ENCODE results near the gene TPSG1. TPM values are rescaled to one million over a fixed set of nuclear protein-coding genes. Genes with fewer than 3 reads are reported as not detected.

Gene TPSG1
- total RNA-seq, 8 experiments from 2014 or later = 0.11 to 1.1 (median 0.52) TPM; not detected in 5

DNA sequence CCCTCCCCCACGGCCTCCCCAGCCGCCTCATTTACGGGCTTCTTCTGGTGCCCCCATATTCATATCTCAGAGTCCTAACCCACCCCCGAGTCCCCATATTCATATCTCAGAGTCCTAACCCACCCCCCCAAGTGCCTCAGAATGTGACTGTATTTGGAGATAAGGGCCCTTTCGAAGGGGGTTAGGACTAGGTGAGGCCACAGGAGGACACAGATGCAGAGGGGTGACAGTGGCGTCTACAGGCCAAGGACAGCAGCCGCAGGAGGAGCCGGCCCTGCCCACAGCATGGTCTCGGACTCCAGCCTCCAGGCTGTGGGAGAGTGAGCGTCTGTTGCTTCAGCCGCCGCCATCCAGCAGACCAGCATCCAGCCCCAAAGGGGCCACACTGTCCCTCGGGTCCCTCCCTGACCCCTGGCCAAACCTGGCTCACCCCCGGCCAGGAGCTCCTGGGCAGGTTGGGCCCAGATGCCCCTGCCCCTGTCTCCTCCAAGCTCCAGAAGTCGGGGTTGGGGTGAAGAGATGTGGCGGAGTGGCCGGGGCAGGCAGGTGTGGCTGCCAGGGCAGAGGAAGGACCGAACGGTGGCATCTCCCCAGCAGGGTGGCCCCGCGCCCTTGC is 46.7 kb downstream of the TPSG1 start:
- Histone ChIP-seq H3K4me3 (no peak overlapping the region), H3K27ac (no peak overlapping the region), H3K4me1 (replicated peaks in 1 of 2) (peaks cover 32 to 54% of the 10 kb centered on the region in 2 donors)
- ATAC-seq (replicated peaks in 6 of 8) = no peak
- WGBS, 10 experiments = 100% methylated on average over 2 of the region's 21 CpGs; no CpG with 5 or more reads in 9 of the 10 experiments
- in situ Hi-C loops (cut with MboI; ENCODE audit: low pct_unique_long_range_greater_than_20kb in 2 of 9, low sequenced_read_pairs in 9 of 9, unreplicated experiment in 9 of 9) = no loop called here

DNA sequence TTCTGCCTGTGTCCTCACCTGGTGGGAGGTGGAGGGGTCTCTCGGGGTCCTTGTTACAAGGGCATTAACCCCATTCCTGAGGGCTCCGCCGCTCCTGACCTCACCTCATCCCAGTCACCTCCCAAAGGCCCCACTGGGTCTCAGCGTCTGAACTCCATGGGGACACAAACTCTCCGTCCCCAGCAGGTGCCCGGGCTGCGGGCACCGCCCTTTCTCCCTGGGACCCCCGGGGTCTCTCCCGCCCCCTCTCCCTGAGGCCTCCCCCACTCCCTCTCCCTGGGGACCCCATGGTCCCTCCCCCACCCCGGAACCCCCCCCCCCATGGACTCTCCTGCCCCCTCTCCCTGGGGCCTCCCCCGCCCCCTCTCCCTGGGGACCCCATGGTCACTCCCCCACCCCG is 47.3 kb downstream of the TPSG1 start:
- no CpG with 5 or more reads among the region's 13 CpGs for WGBS, 10 experiments
- Histone ChIP-seq H3K4me3 (no peak overlapping the region), H3K27ac (no peak overlapping the region), H3K4me1 (replicated peaks in 1 of 2) (peaks cover 27 to 50% of the 10 kb centered on the region in 2 donors)
- ATAC-seq (replicated peaks in 6 of 8) = no peak
- in situ Hi-C loops (cut with MboI; ENCODE audit: low pct_unique_long_range_greater_than_20kb in 2 of 9, low sequenced_read_pairs in 9 of 9, unreplicated experiment in 9 of 9) = no loop called here

DNA sequence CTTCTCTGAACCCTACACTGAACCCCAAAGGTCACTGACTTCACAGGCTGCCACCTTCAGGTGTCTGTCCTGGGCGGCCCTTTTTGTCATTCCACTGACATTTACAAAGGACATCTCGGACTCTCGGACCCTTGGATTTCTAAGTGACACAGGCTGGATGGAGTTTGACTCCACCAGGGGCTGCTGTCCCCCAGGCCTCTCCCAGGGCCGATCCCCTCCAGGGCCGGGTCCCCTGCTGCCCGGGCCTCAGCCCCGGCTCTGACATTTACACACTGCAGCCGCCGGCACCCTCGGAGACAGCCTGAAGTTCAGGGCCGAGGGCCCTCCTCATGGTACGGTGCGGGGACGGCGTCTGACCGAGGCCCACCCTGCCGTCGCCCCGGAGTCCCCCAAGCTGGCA is 48.0 kb downstream of the TPSG1 start:
- WGBS, 10 experiments = 100% methylated on average over 3 of the region's 19 CpGs; no CpG with 5 or more reads in 9 of the 10 experiments
- no peak overlapping the region for H3K27ac ChIP-seq
- in situ Hi-C loops (cut with MboI; ENCODE audit: low pct_unique_long_range_greater_than_20kb in 2 of 9, low sequenced_read_pairs in 9 of 9, unreplicated experiment in 9 of 9) = no loop called here
- no peak for ATAC-seq (replicated peaks in 6 of 8)
- peaks cover 20 to 43% of the 10 kb centered on the region in 2 donors for H3K4me1 ChIP-seq (replicated peaks in 1 of 2)
- no peak overlapping the region for H3K4me3 ChIP-seq

DNA sequence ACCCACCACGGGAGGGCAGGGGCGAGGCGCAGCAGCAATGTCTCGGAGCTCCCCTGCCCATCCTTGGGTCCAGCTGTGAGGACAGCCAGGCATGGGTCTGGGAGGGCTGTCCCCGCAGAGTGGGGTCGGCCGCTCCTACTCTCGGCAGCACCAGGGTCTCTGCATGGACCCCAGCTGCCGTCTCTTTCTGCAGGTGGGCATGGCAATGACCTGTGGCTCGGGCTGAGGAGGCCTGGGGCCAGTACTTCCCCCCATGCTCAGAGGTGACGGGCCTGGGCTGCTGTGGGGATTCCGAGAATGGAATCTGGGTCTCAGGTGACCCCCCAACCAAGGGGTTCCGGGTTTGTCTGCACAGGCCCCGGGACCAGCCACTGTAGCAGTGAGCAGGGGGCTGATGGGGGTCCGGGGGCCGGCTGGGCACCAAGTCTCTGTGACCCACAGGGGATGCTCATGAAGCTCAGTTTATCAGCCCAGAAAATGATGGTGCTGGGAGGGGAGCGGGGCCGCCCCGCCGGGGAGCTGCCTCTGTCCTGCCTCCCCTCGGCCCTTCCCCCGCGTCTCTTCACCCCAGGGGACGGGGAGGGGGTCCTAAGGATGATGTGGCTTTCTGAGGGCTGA is 48.7 kb downstream of the TPSG1 start:
- no peak overlapping the region for H3K4me3 ChIP-seq
- ATAC-seq (replicated peaks in 6 of 8) = no peak
- H3K4me1 ChIP-seq (replicated peaks in 1 of 2) = peaks cover 13 to 37% of the 10 kb centered on the region in 2 donors
- WGBS, 10 experiments = 80 to 81% methylated on average over 1 to 3 of the region's 24 CpGs; no CpG with 5 or more reads in 8 of the 10 experiments
- H3K27ac ChIP-seq = no peak overlapping the region
- in situ Hi-C loops (cut with MboI; ENCODE audit: low pct_unique_long_range_greater_than_20kb in 2 of 9, low sequenced_read_pairs in 9 of 9, unreplicated experiment in 9 of 9) = no loop called here

DNA sequence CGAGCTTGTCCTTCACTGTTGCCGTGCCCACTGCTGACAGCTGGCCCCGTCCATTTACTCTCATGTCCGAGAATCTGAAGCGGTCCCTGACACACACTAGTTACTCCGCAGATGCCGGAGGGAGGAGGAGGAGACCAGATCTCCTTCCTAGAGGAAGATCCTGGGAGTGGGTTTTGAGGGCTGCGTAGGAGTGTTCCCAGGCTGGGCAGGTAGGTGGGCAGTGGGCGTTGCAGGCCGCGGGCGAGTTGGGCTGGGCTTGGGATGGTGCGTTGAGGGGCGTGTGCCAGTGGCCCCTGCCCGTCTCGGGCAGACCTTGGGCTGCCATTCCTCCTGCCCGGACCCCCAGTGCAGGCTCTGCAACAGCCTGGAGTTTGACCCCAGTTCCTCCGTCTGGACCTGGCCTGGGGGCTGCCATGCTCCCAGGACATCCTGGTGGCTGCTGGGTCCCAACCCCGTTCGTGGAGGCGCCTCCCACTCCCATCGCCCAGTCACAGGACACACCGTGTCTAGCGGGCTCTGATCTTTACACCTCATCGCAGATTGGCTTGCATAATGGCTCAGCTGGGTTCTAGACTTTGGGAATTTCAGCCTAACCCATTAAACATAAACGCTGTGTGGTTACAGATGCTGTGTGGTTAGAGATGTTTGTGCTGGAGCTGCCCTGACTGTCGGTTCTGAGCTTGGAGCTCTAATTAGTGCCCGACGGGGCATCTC is 49.3 kb downstream of the TPSG1 start:
- Histone ChIP-seq H3K4me1 (replicated peaks in 1 of 2) (peaks cover 11 to 35% of the 10 kb centered on the region in 2 donors), H3K27ac (no peak overlapping the region), H3K4me3 (no peak overlapping the region)
- in situ Hi-C loops (cut with MboI; ENCODE audit: low pct_unique_long_range_greater_than_20kb in 2 of 9, low sequenced_read_pairs in 9 of 9, unreplicated experiment in 9 of 9) = no loop called here
- peak in 1 of 8 experiments; percentile 12 for ATAC-seq (replicated peaks in 6 of 8)
- WGBS, 10 experiments = 47 to 100% (median 80%) methylated on average over 1 to 6 of the region's 29 CpGs; no CpG with 5 or more reads in 5 of the 10 experiments

DNA sequence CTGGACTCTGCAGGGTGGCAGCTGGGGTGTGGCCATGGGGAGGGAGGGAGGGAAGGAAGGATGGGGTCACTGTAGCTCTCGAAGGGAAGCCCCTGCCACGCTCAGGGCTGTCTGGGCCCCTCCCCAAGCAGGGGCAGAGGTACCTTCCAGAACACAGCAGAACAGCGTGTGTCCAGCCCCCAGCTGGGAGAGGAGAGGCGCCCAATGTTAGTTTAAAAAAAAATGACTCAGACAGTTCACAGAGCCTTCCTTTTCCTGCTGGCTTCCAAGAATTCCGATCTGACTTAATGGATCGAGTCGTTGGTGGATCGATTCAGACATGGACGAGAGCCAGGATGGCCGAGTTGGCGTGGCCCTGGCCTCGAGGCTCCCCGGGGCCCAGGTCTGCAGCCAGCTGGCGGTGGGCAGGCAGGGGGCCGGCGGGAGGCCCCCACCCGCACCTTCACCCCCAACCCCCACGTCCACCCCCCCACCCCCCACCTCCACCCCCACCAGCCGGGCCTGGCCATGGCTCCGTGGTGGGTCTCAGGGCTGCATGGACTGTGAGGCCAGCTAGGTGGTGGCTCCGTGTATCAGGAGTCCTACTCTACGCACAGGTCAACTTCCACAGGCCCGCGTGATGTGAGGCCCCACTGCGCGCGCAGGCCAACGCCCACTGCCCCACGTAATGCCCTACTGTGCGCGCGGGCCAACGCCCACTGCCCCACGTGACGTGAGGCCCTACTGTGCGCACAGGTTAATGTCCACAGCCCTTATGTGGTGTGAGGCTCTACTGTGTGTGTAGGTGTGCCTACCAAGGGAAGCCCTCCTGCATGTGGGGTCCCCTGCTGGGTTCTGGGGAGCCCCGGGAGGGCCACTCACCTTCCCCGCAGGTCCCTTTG is 50.4 kb downstream of the TPSG1 start:
- in situ Hi-C loops (cut with MboI; ENCODE audit: low pct_unique_long_range_greater_than_20kb in 2 of 9, low sequenced_read_pairs in 9 of 9, unreplicated experiment in 9 of 9) = no loop called here

DNA sequence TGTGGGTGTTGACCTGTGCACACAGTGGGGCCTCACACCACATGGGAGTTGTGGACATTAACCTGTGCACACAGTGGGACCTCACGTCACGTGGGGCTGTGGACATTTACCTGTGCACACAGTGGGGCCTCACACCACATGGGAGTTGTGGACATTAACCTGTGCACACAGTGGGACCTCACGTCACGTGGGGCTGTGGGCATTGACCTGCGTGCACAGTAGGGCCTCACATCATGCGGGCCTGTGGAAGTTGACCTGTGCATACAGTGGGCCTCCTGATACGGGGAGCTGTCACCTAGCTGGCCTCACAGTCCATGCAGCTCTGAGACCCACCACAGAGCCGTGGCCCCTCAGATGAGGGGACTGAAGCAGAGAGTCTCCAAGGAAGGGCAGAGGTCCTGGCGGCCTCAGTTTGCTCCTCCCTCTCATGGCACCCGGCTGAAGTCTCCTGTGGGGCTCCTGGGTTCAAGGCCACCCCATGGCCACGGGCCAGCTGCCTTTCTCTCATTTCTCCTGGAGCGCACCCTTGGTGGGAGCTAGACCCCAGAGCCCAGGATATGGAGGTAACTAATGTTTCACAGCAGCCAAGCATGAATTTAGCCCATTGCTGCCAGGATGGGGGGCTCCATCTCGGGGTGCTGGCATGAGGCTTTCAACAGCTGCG is 51.1 kb downstream of the TPSG1 start:
- in situ Hi-C loops (cut with MboI; ENCODE audit: low pct_unique_long_range_greater_than_20kb in 2 of 9, low sequenced_read_pairs in 9 of 9, unreplicated experiment in 9 of 9) = no loop called here
- no peak overlapping the region for H3K27ac ChIP-seq
- 20 to 100% (median 91%) methylated on average over 1 to 9 of the region's 14 CpGs; no CpG with 5 or more reads in 4 of the 10 experiments for WGBS, 10 experiments
- H3K4me3 ChIP-seq = no peak overlapping the region
- no peak for ATAC-seq (replicated peaks in 6 of 8)
- peaks cover 21 to 45% of the 10 kb centered on the region in 2 donors for H3K4me1 ChIP-seq (replicated peaks in 1 of 2)

More for the DNA sequence above, 50.4 kb downstream of the TPSG1 start:
- 88 to 100% (median 88%) methylated on average over 1 to 7 of the region's 38 CpGs; no CpG with 5 or more reads in 7 of the 10 experiments for WGBS, 10 experiments
- Histone ChIP-seq H3K4me1 (replicated peaks in 1 of 2) (peaks cover 13 to 37% of the 10 kb centered on the region in 2 donors), H3K27ac (no peak overlapping the region), H3K4me3 (no peak overlapping the region)
- ATAC-seq (replicated peaks in 6 of 8) = peak in 1 of 8 experiments; percentile 5

DNA sequence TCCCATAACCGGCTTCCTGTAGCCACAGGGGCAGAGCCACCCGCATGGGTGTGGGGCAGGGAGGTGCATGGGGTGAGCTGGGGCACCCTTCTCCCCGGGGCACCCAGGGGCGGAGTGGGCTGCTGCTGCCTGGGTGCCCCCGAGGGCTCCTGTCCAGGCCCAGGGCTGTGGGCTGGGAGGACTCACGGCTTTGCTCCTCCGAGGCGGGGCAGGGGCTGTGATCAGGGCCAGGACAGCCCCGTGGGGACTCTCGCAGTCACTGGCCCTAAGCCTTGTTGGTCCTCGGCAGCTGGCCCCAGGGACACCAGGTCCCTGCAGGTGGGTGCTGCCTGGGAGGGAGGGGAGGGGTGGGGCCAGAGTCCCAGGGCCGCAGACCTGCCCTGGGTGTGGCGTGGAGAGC is 52.4 kb downstream of the TPSG1 start:
- Histone ChIP-seq H3K27ac (no peak overlapping the region), H3K4me3 (no peak overlapping the region), H3K4me1 (replicated peaks in 1 of 2) (peaks cover 34 to 57% of the 10 kb centered on the region in 2 donors)
- WGBS, 10 experiments = no CpG with 5 or more reads among the region's 13 CpGs
- no peak for ATAC-seq (replicated peaks in 6 of 8)
- in situ Hi-C loops (cut with MboI; ENCODE audit: low pct_unique_long_range_greater_than_20kb in 2 of 9, low sequenced_read_pairs in 9 of 9, unreplicated experiment in 9 of 9) = no loop called here

DNA sequence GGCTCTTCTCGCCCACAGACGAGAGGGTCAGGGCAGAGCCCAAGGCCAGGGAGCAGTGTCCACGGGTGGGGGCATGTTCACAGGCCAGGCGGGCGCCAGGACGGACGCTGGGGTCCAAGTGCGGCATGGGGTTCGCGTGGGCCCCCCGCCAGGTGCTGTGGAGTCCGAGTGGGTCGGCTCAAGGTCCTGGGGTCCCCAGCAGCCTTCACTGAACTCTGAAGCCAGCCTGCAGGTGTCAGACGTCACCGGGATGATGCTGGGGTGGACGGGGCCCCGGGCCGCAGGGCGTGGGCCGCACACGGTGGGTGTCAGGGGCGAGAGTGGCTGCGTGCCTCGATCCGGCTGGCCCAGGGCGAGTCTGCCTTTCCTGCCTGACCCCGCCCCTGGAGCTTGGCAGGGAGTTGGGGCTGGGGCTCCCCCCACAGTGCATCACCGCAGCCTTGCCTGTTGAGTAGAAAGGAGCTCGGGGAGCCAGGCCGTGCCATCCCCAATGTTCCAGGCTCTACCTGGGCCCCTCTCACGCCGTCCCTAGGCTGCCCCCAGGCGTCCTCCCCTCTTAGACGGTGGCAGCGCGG is 53.1 kb downstream of the TPSG1 start:
- Histone ChIP-seq H3K4me3 (no peak overlapping the region), H3K27ac (no peak overlapping the region), H3K4me1 (replicated peaks in 1 of 2) (peaks cover 41 to 60% of the 10 kb centered on the region in 2 donors)
- in situ Hi-C loops (cut with MboI; ENCODE audit: low pct_unique_long_range_greater_than_20kb in 2 of 9, low sequenced_read_pairs in 9 of 9, unreplicated experiment in 9 of 9) = no loop called here
- ATAC-seq (replicated peaks in 6 of 8) = no peak
- 60 to 100% (median 89%) methylated on average over 3 to 9 of the region's 36 CpGs; no CpG with 5 or more reads in 6 of the 10 experiments for WGBS, 10 experiments

Other genes with a start within 250 kb of the TPSG1 start
- 10 to 100 TPM in 2 of 8 experiments, 1 to 10 TPM in 3, under 1 TPM in 3; 0.51 to 16.3 (median 4.2) TPM for gene SOX8, start 243.5 kb downstream of the TPSG1 start, total RNA-seq
- under 1 TPM in 2 of 8 experiments, not detected in 6; 0.47 to 0.52 TPM for gene SSTR5, start 152.5 kb downstream of the TPSG1 start, total RNA-seq
- under 1 TPM in 2 of 8 experiments, not detected in 6; 0.08 to 0.28 TPM for gene C1QTNF8, start 129.0 kb downstream of the TPSG1 start, total RNA-seq
- 10 to 100 TPM in 5 of 8 experiments, under 1 TPM in 2, not detected in 1; 0.36 to 30.6 (median 20.9) TPM for gene CACNA1H, start 72.2 kb downstream of the TPSG1 start, total RNA-seq
- under 1 TPM in 3 of 8 experiments, not detected in 5; 0.25 to 0.62 (median 0.51) TPM for gene TPSB2, start 4.9 kb upstream of the TPSG1 start, total RNA-seq
- gene TPSAB1, start 15.4 kb upstream of the TPSG1 start, total RNA-seq = under 1 TPM in 4 of 8 experiments, not detected in 4; 0.31 to 0.81 (median 0.46) TPM
- under 1 TPM in 3 of 8 experiments, not detected in 5; 0.14 to 0.28 (median 0.24) TPM for gene TPSD1, start 30.8 kb upstream of the TPSG1 start, total RNA-seq
- gene UBE2I, start 84.4 kb upstream of the TPSG1 start, total RNA-seq = 100 to 1,000 TPM in 3 of 8 experiments, 10 to 100 TPM in 5; 34.9 to 122 (median 59.1) TPM
- gene BAIAP3, start 108.4 kb upstream of the TPSG1 start, total RNA-seq = 10 to 100 TPM in 2 of 8 experiments, 1 to 10 TPM in 4, under 1 TPM in 2; 0.40 to 85.8 (median 4.7) TPM
- 10 to 100 TPM; 26.5 to 63.6 (median 39.8) TPM for gene TSR3, start 126.6 kb upstream of the TPSG1 start, total RNA-seq
- 10 to 100 TPM; 13.4 to 90.4 (median 32.8) TPM for gene GNPTG, start 126.7 kb upstream of the TPSG1 start, total RNA-seq
- gene UNKL, start 189.4 kb upstream of the TPSG1 start, total RNA-seq = 10 to 100 TPM in 3 of 8 experiments, 1 to 10 TPM in 5; 4.0 to 34.7 (median 8.5) TPM
- 10 to 100 TPM; 15.7 to 24.9 (median 20.5) TPM for gene UQCC4, start 195.5 kb upstream of the TPSG1 start, total RNA-seq
- 1 to 10 TPM in 1 of 8 experiments, under 1 TPM in 3, not detected in 4; 0.29 to 1.2 (median 0.46) TPM for gene PERCC1, start 205.8 kb upstream of the TPSG1 start, total RNA-seq
- 1 to 10 TPM in 3 of 8 experiments, under 1 TPM in 5; 0.13 to 1.4 (median 0.64) TPM for gene CCDC154, start 219.3 kb upstream of the TPSG1 start, total RNA-seq
- gene CLCN7, start 249.8 kb upstream of the TPSG1 start, total RNA-seq = 10 to 100 TPM; 10.0 to 58.5 (median 27.4) TPM

All from motor neuron (in vitro differentiated cells).